A673 (cell line): ENCODE results near the gene GPHN. TPM values are rescaled to one million over a fixed set of nuclear protein-coding genes. Genes with fewer than 3 reads are reported as not detected.

ENCODE experiments used
- BruUV-seq: library from RNA; stranded (reverse); fragments of 400-500 nt; replicated peaks from 2 replicates; lab custom pipeline; 2021; lab: Mats Ljungman, UMichigan
- CTCF ChIA-PET: fragments of 300-600 bp; sonication (Branson Sonifier 250); formaldehyde crosslinking; loops from one replicate; lab custom pipeline; 2022; ENCODE audit warnings: antibody characterized with exemption; lab: Charles Lee
- POLR2A ChIA-PET: fragments of 300-600 bp; sonication (Branson Sonifier 250); formaldehyde crosslinking; loops from one replicate; lab custom pipeline; 2022; ENCODE audit warnings: antibody characterized with exemption; ENCODE audit not compliant: low non-redundant PET; lab: Charles Lee
- DNase-seq: peaks from one replicate; pipeline ENCODE4 v3.0.0-alpha.2; 2015; ENCODE audit warnings: low spot score
- H3K27ac ChIP-seq: fragments of 200-600 bp; sonication (generic); 2 replicates; pipeline ENCODE4 v1.5.1; 2016; ENCODE audit warnings: mixed run types, low read depth, mild to moderate bottlenecking, mixed read lengths, antibody characterized with exemption, low read length; ENCODE audit not compliant: poor library complexity, severe bottlenecking
- H3K27me3 ChIP-seq: fragments of 200-600 bp; sonication (generic); replicated peaks from 2 replicates; pipeline ENCODE4 v1.6.1; 2017; ENCODE audit warnings: mixed run types, low read depth, mild to moderate bottlenecking, mixed read lengths, antibody characterized with exemption, low read length; ENCODE audit not compliant: insufficient read depth, poor library complexity
- H3K36me3 ChIP-seq: fragments of 200-600 bp; sonication (generic); 2 replicates; pipeline ENCODE4 v1.6.1; 2016; ENCODE audit warnings: mixed run types, mild to moderate bottlenecking, mixed read lengths, antibody characterized with exemption, low read length; ENCODE audit not compliant: insufficient read depth, poor library complexity, severe bottlenecking
- H3K4me1 ChIP-seq: fragments of 200-600 bp; sonication (generic); 2 replicates; pipeline ENCODE4 v1.6.1; 2017; ENCODE audit warnings: mixed run types, mild to moderate bottlenecking, mixed read lengths, antibody characterized with exemption, low read length; ENCODE audit not compliant: insufficient read depth, poor library complexity, severe bottlenecking
- H3K4me3 ChIP-seq: fragments of 200-600 bp; sonication (generic); 2 replicates; pipeline ENCODE4 v1.5.1; 2016; ENCODE audit warnings: low read depth, mixed run types, mild to moderate bottlenecking, mixed read lengths, low read length; ENCODE audit not compliant: poor library complexity, severe bottlenecking
- H3K9me3 ChIP-seq: fragments of 200-600 bp; sonication (generic); 2 replicates; pipeline ENCODE4 v1.6.1; 2016; ENCODE audit warnings: mixed run types, low read depth, mild to moderate bottlenecking, mixed read lengths, antibody characterized with exemption, low read length; ENCODE audit not compliant: poor library complexity, severe bottlenecking
- CTCF ChIP-seq: fragments of 300-800, 200-600 bp; sonication (generic); conservative IDR thresholded peaks from 2 replicates; pipeline ENCODE4 v1.5.1; 2017; ENCODE audit warnings: low read depth, mild to moderate bottlenecking, antibody characterized with exemption, low read length, moderate library complexity, mixed read lengths
- EZH2 ChIP-seq: fragments of 200-600 bp; sonication (generic); IDR thresholded peaks from 2 replicates; pipeline ENCODE4 v1.6.1; 2017; ENCODE audit warnings: borderline replicate concordance, low read depth, mild to moderate bottlenecking, mixed read lengths, antibody characterized with exemption, low read length; ENCODE audit not compliant: poor library complexity, severe bottlenecking
- intact Hi-C: fragments of 100-400 bp; cut with micrococcal nuclease; formaldehyde crosslinking; loops from one replicate; pipeline ENCODE4 v1.10.0; 2022; ENCODE audit not compliant: unreplicated experiment
- total RNA-seq: library from RNA; stranded (reverse); gene quantifications from 2 replicates; pipeline ENCODE4 v1.2.3, GENCODE V29; 2021

GPHN gene
- total RNA-seq, 1 experiment from 2014 or later, result 30.3 TPM

GRCh38 chr14:66624336-66624937 is 116.5 kb downstream of the GPHN start:
- H3K27ac ChIP-seq, result no peak overlapping the region
- no peak for TF ChIP-seq EZH2
- peak; percentile 74 for TF ChIP-seq CTCF
- CTCF ChIA-PET, result interaction anchor here (0.5 to 1.0 kb wide), 3 partner anchors 122 to 856 kb away, joined by 3 to 5 read pairs (median 4); no protein-coding TSS in a partner anchor
- H3K36me3 ChIP-seq, result no peaks in the 10 kb centered on the region
- DNase-seq, result peak; percentile 71
- intact Hi-C loops, result loop anchor here (2.0 kb wide), 1 partner anchor 494 kb away; no protein-coding TSS in a partner anchor
- H3K4me3 ChIP-seq, result no peak overlapping the region
- H3K9me3 ChIP-seq, result no peaks in the 10 kb centered on the region
- H3K4me1 ChIP-seq, result no peaks in the 10 kb centered on the region
- no TSS peak for BruUV-seq
- no peaks in the 10 kb centered on the region for H3K27me3 ChIP-seq
- POLR2A ChIA-PET, result no interaction called here

DNA sequence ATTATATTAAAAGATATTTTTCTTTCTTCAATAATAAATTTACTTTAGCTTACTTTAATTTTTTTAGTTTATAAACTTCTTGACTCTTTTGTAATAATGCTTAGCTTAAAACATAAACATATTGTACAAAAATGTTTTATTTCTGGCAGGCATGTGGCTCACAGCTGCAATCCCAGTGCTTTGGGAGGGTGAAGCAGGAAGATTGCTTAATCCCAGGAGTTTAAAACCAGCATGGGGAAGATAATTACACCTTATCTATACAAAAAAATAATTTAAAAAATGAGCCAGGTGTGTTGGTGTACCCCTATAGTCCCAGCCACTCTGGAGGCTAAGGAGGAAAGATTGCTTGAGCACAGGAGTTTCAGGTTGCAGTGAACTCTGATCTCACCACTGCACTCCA is 120.7 kb downstream of the GPHN start:
- Histone ChIP-seq H3K27ac (no peak overlapping the region), H3K4me1 (no peaks in the 10 kb centered on the region), H3K27me3 (no peaks in the 10 kb centered on the region), H3K9me3 (no peaks in the 10 kb centered on the region), H3K36me3 (no peaks in the 10 kb centered on the region), H3K4me3 (no peak overlapping the region)
- ChIA-PET CTCF (no interaction called here), POLR2A (no interaction called here)
- TF ChIP-seq EZH2, result no peak
- no peak for TF ChIP-seq CTCF
- BruUV-seq, result no TSS peak
- DNase-seq, result no peak
- intact Hi-C loops, result no loop called here

DNA sequence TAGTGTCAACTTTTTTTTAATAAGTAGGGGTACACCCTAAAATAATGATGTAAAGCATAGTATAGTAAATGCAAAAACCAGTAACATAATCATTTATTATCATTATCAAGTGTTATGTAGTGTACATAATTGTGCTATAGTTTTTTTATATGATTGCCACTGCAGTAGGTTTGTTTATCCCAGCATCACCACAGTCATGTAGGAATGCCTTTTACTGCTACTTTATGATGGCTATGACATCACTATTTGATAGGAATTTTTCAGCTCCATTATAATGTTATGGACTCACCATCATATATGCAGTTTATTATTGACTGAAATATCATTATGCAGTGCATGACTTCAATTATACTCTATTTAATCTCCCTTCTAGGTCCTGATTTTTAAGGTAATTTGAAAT is 121.6 kb downstream of the GPHN start:
- ChIA-PET CTCF (no interaction called here), POLR2A (no interaction called here)
- Histone ChIP-seq H3K36me3 (no peaks in the 10 kb centered on the region), H3K27ac (no peak overlapping the region), H3K4me3 (no peak overlapping the region), H3K9me3 (no peaks in the 10 kb centered on the region), H3K27me3 (no peaks in the 10 kb centered on the region), H3K4me1 (no peaks in the 10 kb centered on the region)
- intact Hi-C loops, result no loop called here
- no peak for TF ChIP-seq EZH2
- no peak for TF ChIP-seq CTCF
- no peak for DNase-seq
- BruUV-seq, result no TSS peak
